Ishikawa (cell line): Measurements from ENCODE around the gene RASSF1.

Experiments used
- CREB1 ChIP-seq: IDR thresholded peaks from 2 replicates; pipeline ENCODE4 v1.6.1; 2012; ENCODE audit warnings: low read depth
- EP300 ChIP-seq: IDR thresholded peaks from 2 replicates; pipeline ENCODE4 v1.6.1; 2012; ENCODE audit warnings: borderline replicate concordance
- NFIC ChIP-seq: IDR thresholded peaks from 2 replicates; pipeline ENCODE4 v1.6.1; 2012
- RAD21 ChIP-seq: IDR thresholded peaks from 2 replicates; pipeline ENCODE4 v1.6.1; 2012; ENCODE audit warnings: low read depth
- TAF1 ChIP-seq: IDR thresholded peaks from 2 replicates; pipeline ENCODE4 v1.6.1; 2012; ENCODE audit warnings: low read depth, mild to moderate bottlenecking
- TCF12 ChIP-seq: IDR thresholded peaks from 2 replicates; pipeline ENCODE4 v1.6.1; 2012; ENCODE audit warnings: low read depth
- TF ChIP-seq, protein P1 (sequence below): IDR thresholded peaks from 2 replicates; pipeline ENCODE4 v1.6.1; 2012; ENCODE audit warnings: low read depth, mild to moderate bottlenecking
- TF ChIP-seq, protein P2 (sequence below): IDR thresholded peaks from 2 replicates; pipeline ENCODE4 v1.6.1; 2012

DNA sequence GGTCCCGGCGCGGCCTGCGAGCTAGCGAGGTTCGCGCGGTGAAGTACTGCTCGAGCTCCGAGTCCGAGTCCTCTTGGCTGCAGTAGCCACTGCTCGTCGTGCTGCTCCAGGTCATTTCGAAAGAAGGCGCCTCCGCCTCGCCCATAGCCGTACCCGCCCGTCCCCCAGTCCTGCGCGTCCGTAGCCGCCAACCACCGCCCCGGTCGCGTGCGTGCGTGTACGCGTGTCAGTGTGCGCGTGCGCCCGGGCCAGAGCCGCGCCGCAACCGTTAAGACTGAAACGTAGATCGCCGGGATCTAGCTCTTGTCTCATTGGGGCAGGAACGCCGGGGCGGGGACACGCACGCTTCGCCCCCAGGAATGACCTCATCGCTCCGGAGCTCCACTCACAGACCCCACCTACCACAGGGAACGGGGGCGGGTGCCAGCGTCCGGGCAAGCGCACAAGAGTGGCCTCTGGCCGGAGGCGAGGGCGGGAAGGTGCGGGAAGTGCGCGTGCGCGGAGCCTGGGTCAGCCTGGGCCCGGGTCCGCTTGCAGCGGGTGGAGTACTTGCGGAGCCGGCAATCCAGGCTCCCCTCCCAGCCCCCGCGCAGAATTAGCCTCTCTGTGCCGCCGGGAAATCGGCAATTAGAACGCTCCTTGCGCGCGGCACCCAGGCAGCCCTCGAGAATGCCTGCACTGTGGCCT lies 3.3 kb downstream of the RASSF1 start:
- no peak for TF ChIP-seq EP300
- TF ChIP-seq TCF12 = no peak; the same call in 1 of the 2 replicates
- TF ChIP-seq, protein P1, sequence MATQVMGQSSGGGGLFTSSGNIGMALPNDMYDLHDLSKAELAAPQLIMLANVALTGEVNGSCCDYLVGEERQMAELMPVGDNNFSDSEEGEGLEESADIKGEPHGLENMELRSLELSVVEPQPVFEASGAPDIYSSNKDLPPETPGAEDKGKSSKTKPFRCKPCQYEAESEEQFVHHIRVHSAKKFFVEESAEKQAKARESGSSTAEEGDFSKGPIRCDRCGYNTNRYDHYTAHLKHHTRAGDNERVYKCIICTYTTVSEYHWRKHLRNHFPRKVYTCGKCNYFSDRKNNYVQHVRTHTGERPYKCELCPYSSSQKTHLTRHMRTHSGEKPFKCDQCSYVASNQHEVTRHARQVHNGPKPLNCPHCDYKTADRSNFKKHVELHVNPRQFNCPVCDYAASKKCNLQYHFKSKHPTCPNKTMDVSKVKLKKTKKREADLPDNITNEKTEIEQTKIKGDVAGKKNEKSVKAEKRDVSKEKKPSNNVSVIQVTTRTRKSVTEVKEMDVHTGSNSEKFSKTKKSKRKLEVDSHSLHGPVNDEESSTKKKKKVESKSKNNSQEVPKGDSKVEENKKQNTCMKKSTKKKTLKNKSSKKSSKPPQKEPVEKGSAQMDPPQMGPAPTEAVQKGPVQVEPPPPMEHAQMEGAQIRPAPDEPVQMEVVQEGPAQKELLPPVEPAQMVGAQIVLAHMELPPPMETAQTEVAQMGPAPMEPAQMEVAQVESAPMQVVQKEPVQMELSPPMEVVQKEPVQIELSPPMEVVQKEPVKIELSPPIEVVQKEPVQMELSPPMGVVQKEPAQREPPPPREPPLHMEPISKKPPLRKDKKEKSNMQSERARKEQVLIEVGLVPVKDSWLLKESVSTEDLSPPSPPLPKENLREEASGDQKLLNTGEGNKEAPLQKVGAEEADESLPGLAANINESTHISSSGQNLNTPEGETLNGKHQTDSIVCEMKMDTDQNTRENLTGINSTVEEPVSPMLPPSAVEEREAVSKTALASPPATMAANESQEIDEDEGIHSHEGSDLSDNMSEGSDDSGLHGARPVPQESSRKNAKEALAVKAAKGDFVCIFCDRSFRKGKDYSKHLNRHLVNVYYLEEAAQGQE = no peak
- peak; percentile 73 for TF ChIP-seq TAF1
- TF ChIP-seq NFIC = 0 out of 2 replicates have a peak, but pooled peaks have one; percentile 10
- TF ChIP-seq RAD21 = no peak
- no peak; the same call in none of the 2 replicates for TF ChIP-seq CREB1
- TF ChIP-seq, protein P2, sequence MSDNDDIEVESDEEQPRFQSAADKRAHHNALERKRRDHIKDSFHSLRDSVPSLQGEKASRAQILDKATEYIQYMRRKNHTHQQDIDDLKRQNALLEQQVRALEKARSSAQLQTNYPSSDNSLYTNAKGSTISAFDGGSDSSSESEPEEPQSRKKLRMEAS = peak; percentile 94
